Measurements from ENCODE around the gene BCAS4.

- TF ChIP-seq POLR2A (IDR thresholded peaks at IDR 0.05), result no peak
- TF ChIP-seq, protein P1, sequence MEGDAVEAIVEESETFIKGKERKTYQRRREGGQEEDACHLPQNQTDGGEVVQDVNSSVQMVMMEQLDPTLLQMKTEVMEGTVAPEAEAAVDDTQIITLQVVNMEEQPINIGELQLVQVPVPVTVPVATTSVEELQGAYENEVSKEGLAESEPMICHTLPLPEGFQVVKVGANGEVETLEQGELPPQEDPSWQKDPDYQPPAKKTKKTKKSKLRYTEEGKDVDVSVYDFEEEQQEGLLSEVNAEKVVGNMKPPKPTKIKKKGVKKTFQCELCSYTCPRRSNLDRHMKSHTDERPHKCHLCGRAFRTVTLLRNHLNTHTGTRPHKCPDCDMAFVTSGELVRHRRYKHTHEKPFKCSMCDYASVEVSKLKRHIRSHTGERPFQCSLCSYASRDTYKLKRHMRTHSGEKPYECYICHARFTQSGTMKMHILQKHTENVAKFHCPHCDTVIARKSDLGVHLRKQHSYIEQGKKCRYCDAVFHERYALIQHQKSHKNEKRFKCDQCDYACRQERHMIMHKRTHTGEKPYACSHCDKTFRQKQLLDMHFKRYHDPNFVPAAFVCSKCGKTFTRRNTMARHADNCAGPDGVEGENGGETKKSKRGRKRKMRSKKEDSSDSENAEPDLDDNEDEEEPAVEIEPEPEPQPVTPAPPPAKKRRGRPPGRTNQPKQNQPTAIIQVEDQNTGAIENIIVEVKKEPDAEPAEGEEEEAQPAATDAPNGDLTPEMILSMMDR (IDR thresholded peaks at IDR 0.05), result no peak
Observed at GRCh38 chr20:50876816-50877215, 82.0 kb downstream of the BCAS4 start.

All from right lobe of liver (tissue), 4 donors.